C4-2B (cell line): ENCODE data around the gene ATRX.

Experiments used
- ZFX ChIP-seq: fragments of 450-650 bp; IDR thresholded peaks from 2 replicates; pipeline ENCODE4 v1.6.1; 2017
- TF ChIP-seq, protein P1 (sequence below): fragments of 450-650 bp; conservative IDR thresholded peaks from 2 replicates; pipeline ENCODE4 v1.5.1; 2017; ENCODE audit warnings: mild to moderate bottlenecking

DNA sequence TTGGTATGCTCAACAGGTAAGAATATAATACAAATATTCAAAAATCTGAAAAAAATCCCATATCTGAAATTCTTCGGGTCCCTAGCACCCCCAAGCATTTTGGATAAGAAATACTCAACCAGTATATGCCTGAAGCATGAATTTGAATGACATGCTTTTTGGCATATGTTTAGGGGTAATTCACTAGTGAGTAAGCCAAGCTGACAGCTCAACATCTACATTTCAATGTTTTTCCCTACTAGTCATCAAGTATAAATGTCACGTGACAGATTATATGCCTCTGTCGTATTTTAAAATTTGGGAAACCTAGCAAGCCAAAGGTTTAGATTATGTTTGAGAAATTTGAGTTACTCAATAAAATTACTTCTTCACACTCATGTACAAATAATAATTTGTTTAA, 213.7 kb downstream of the ATRX start:
- TF ChIP-seq, protein P1, sequence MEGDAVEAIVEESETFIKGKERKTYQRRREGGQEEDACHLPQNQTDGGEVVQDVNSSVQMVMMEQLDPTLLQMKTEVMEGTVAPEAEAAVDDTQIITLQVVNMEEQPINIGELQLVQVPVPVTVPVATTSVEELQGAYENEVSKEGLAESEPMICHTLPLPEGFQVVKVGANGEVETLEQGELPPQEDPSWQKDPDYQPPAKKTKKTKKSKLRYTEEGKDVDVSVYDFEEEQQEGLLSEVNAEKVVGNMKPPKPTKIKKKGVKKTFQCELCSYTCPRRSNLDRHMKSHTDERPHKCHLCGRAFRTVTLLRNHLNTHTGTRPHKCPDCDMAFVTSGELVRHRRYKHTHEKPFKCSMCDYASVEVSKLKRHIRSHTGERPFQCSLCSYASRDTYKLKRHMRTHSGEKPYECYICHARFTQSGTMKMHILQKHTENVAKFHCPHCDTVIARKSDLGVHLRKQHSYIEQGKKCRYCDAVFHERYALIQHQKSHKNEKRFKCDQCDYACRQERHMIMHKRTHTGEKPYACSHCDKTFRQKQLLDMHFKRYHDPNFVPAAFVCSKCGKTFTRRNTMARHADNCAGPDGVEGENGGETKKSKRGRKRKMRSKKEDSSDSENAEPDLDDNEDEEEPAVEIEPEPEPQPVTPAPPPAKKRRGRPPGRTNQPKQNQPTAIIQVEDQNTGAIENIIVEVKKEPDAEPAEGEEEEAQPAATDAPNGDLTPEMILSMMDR, result no peak
- no peak for TF ChIP-seq ZFX
